K562 (cell line): Measurements from ENCODE around the gene PTK7.

Source experiments
- ELF4 ChIP-seq: fragments of 450-650 bp; formaldehyde crosslinking; IDR thresholded peaks from 2 replicates; pipeline ENCODE4 v1.4.0; 2022; ENCODE audit warnings: missing genetic modification characterization
- JUN ChIP-seq, 2 experiments: sonication (generic) in 1 of 2; formaldehyde crosslinking in 1 of 2; IDR thresholded peaks; 2 replicates each; pipeline versions ENCODE4 v1.6.1 to v1.8.0; 2012 to 2022; ENCODE audit warnings: borderline replicate concordance in 2 of 2, mild to moderate bottlenecking in 2 of 2, improper control_type of control experiment in 1 of 2, low read depth in 1 of 2, low read length in 1 of 2, missing genetic modification reagents in 1 of 2
- RAD21 ChIP-seq, 2 experiments: fragments of 250-450 bp in 1 of 2; fragments of 450-650 bp in 1 of 2; sonication (Bioruptor Pico) in 1 of 2; formaldehyde crosslinking in 1 of 2; IDR thresholded peaks in 1 of 2; conservative IDR thresholded peaks in 1 of 2; 2 replicates each; pipeline versions ENCODE4 v1.4.0 to v1.8.0; 2020 to 2022; ENCODE audit warnings: mild to moderate bottlenecking in 2 of 2, moderate library complexity in 1 of 2
- ZNF644 ChIP-seq: fragments of 200-800 bp; sonication (Bioruptor generic); IDR thresholded peaks from 2 replicates; pipeline ENCODE4 v1.6.1; 2016; ENCODE audit warnings: low read depth, missing genetic modification characterization, missing compliant biosample characterization
- TF ChIP-seq, protein P1 (sequence below): sonication (generic); formaldehyde crosslinking; IDR thresholded peaks from 2 replicates; pipeline ENCODE4 v1.9.0; 2022; ENCODE audit warnings: mild to moderate bottlenecking, missing genetic modification reagents
- TF ChIP-seq, protein P2 (sequence below): sonication (generic); formaldehyde crosslinking; IDR thresholded peaks from 2 replicates; pipeline ENCODE4 v1.8.1; 2023; ENCODE audit warnings: mild to moderate bottlenecking, missing genetic modification reagents
- TF ChIP-seq, protein P3 (sequence below): fragments of 450-650 bp; IDR thresholded peaks from 2 replicates; pipeline ENCODE4 v1.6.1; 2016; ENCODE audit warnings: mild to moderate bottlenecking, moderate library complexity

DNA sequence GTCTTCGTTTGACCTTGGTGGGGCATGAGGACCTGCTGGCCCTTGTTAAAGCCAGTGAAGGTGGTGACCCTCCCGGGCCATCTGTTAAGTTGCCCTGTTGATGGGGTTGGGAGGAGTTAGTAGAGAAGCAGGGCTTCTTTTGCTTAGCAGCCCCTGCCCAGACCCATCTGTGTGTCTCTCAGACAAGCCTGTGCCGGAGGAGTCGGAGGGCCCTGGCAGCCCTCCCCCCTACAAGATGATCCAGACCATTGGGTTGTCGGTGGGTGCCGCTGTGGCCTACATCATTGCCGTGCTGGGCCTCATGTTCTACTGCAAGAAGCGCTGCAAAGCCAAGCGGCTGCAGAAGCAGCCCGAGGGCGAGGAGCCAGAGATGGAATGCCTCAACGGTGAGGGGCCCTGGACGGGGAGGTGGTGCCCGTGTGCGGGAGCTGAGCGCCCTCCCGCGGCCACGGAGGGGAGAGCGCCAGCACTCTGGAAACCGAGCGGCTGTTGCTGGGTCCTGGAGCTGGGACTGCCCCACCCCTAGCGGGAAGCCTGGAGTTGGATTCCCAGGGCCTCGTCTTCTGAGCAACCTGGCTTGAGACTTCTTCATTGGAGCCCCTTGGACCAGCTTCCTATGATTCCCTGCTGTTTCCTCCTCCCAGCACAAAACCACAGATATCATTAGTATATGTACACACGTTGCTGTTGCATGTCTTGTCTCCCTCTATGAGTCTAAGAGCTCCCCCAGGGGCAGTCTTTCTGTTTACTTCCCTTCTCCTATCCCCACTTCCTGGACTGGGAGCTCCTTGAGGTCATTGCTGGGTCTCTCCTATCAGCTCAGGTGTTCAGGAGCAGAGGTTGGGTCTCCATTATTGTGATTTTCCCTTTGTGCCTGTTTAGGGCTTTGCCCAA lies 67.4 kb downstream of the PTK7 start:
- TF ChIP-seq, protein P1, sequence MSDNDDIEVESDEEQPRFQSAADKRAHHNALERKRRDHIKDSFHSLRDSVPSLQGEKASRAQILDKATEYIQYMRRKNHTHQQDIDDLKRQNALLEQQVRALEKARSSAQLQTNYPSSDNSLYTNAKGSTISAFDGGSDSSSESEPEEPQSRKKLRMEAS (CRISPR knock-in tag): 0 out of 2 replicates have a peak, but pooled peaks have one; percentile 32
- TF ChIP-seq, protein P2, sequence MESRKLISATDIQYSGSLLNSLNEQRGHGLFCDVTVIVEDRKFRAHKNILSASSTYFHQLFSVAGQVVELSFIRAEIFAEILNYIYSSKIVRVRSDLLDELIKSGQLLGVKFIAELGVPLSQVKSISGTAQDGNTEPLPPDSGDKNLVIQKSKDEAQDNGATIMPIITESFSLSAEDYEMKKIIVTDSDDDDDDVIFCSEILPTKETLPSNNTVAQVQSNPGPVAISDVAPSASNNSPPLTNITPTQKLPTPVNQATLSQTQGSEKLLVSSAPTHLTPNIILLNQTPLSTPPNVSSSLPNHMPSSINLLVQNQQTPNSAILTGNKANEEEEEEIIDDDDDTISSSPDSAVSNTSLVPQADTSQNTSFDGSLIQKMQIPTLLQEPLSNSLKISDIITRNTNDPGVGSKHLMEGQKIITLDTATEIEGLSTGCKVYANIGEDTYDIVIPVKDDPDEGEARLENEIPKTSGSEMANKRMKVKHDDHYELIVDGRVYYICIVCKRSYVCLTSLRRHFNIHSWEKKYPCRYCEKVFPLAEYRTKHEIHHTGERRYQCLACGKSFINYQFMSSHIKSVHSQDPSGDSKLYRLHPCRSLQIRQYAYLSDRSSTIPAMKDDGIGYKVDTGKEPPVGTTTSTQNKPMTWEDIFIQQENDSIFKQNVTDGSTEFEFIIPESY (CRISPR knock-in tag): no peak; the same call in 1 of the 2 replicates
- TF ChIP-seq ZNF644 (no peak), ELF4 (CRISPR knock-in tag) (no peak), RAD21 (CRISPR knock-in tag; conservative IDR thresholded peaks at IDR 0.05 in 1 of 2, IDR thresholded peaks at IDR 0.05 in 1 of 2) (peak; percentile 99 to 100), JUN (IDR thresholded peaks at IDR 0.05; ENCODE audit: borderline replicate concordance, low read depth, low read length) (peak; percentile 48; the same call in 1 of the 2 replicates), JUN (CRISPR knock-in tag; IDR thresholded peaks at IDR 0.05; ENCODE audit: borderline replicate concordance) (no peak)
- TF ChIP-seq, protein P3, sequence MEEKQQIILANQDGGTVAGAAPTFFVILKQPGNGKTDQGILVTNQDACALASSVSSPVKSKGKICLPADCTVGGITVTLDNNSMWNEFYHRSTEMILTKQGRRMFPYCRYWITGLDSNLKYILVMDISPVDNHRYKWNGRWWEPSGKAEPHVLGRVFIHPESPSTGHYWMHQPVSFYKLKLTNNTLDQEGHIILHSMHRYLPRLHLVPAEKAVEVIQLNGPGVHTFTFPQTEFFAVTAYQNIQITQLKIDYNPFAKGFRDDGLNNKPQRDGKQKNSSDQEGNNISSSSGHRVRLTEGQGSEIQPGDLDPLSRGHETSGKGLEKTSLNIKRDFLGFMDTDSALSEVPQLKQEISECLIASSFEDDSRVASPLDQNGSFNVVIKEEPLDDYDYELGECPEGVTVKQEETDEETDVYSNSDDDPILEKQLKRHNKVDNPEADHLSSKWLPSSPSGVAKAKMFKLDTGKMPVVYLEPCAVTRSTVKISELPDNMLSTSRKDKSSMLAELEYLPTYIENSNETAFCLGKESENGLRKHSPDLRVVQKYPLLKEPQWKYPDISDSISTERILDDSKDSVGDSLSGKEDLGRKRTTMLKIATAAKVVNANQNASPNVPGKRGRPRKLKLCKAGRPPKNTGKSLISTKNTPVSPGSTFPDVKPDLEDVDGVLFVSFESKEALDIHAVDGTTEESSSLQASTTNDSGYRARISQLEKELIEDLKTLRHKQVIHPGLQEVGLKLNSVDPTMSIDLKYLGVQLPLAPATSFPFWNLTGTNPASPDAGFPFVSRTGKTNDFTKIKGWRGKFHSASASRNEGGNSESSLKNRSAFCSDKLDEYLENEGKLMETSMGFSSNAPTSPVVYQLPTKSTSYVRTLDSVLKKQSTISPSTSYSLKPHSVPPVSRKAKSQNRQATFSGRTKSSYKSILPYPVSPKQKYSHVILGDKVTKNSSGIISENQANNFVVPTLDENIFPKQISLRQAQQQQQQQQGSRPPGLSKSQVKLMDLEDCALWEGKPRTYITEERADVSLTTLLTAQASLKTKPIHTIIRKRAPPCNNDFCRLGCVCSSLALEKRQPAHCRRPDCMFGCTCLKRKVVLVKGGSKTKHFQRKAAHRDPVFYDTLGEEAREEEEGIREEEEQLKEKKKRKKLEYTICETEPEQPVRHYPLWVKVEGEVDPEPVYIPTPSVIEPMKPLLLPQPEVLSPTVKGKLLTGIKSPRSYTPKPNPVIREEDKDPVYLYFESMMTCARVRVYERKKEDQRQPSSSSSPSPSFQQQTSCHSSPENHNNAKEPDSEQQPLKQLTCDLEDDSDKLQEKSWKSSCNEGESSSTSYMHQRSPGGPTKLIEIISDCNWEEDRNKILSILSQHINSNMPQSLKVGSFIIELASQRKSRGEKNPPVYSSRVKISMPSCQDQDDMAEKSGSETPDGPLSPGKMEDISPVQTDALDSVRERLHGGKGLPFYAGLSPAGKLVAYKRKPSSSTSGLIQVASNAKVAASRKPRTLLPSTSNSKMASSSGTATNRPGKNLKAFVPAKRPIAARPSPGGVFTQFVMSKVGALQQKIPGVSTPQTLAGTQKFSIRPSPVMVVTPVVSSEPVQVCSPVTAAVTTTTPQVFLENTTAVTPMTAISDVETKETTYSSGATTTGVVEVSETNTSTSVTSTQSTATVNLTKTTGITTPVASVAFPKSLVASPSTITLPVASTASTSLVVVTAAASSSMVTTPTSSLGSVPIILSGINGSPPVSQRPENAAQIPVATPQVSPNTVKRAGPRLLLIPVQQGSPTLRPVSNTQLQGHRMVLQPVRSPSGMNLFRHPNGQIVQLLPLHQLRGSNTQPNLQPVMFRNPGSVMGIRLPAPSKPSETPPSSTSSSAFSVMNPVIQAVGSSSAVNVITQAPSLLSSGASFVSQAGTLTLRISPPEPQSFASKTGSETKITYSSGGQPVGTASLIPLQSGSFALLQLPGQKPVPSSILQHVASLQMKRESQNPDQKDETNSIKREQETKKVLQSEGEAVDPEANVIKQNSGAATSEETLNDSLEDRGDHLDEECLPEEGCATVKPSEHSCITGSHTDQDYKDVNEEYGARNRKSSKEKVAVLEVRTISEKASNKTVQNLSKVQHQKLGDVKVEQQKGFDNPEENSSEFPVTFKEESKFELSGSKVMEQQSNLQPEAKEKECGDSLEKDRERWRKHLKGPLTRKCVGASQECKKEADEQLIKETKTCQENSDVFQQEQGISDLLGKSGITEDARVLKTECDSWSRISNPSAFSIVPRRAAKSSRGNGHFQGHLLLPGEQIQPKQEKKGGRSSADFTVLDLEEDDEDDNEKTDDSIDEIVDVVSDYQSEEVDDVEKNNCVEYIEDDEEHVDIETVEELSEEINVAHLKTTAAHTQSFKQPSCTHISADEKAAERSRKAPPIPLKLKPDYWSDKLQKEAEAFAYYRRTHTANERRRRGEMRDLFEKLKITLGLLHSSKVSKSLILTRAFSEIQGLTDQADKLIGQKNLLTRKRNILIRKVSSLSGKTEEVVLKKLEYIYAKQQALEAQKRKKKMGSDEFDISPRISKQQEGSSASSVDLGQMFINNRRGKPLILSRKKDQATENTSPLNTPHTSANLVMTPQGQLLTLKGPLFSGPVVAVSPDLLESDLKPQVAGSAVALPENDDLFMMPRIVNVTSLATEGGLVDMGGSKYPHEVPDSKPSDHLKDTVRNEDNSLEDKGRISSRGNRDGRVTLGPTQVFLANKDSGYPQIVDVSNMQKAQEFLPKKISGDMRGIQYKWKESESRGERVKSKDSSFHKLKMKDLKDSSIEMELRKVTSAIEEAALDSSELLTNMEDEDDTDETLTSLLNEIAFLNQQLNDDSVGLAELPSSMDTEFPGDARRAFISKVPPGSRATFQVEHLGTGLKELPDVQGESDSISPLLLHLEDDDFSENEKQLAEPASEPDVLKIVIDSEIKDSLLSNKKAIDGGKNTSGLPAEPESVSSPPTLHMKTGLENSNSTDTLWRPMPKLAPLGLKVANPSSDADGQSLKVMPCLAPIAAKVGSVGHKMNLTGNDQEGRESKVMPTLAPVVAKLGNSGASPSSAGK: no peak
